Keratinocyte (primary cell): ENCODE measurements around the gene PTBP1. TPM values are rescaled to one million over a fixed set of nuclear protein-coding genes. Genes with fewer than 3 reads are reported as not detected.

Experiments
- DNase-seq: peaks from one replicate; pipeline ENCODE4 v3.0.0-alpha.2; 2011; ENCODE audit warnings: low read depth, missing footprints, low spot score
- FAIRE-seq: peaks from 2 replicates; lab custom pipeline; 2011; peaks lifted over from hg19 to GRCh38; lab: Jason Lieb, UNC
- H2AFZ ChIP-seq: 2 replicates; pipeline ENCODE4 v1.6.0; 2012; ENCODE audit warnings: low read length, control low read depth, inconsistent platforms; ENCODE audit not compliant: control insufficient read depth
- H3K27ac ChIP-seq: 2 replicates; pipeline ENCODE4 v1.5.1; 2011; ENCODE audit warnings: low read length; ENCODE audit not compliant: control insufficient read depth, insufficient read depth
- H3K27me3 ChIP-seq: 3 replicates; pipeline ENCODE4 v1.6.0; 2011; ENCODE audit warnings: low read length; ENCODE audit not compliant: control insufficient read depth, insufficient read depth; ENCODE audit errors: extremely low read depth
- H3K36me3 ChIP-seq, 2 experiments: 2 replicates in 1 of 2; 3 replicates in 1 of 2; pipeline ENCODE4 v1.5.1; 2011; ENCODE audit warnings: low read length in 2 of 2, mild to moderate bottlenecking in 1 of 2; ENCODE audit not compliant: control insufficient read depth in 2 of 2, insufficient read depth in 2 of 2; ENCODE audit errors: extremely low read depth in 1 of 2
- H3K4me1 ChIP-seq: 3 replicates; pipeline ENCODE4 v1.5.1; 2011; ENCODE audit warnings: low read length; ENCODE audit not compliant: control insufficient read depth, insufficient read depth; ENCODE audit errors: extremely low read depth
- H3K4me2 ChIP-seq: 3 replicates; pipeline ENCODE4 v1.6.0; 2011; ENCODE audit warnings: low read depth, low read length; ENCODE audit not compliant: control insufficient read depth, insufficient read depth; ENCODE audit errors: extremely low read depth
- H3K4me3 ChIP-seq, 3 experiments: fragments of 200-600 bp in 1 of 3; sonication (generic) in 1 of 3; 2 replicates in 2 of 3; 3 replicates in 1 of 3; pipeline ENCODE4 v1.5.1; 2011 to 2016; ENCODE audit warnings: low read length in 3 of 3, mild to moderate bottlenecking in 3 of 3, control low read depth in 2 of 3, inconsistent platforms in 1 of 3, low read depth in 1 of 3, mixed read lengths in 1 of 3, mixed run types in 1 of 3, moderate library complexity in 1 of 3; ENCODE audit not compliant: control insufficient read depth in 2 of 3, insufficient read depth in 2 of 3; ENCODE audit errors: extremely low read depth in 1 of 3
- H3K79me2 ChIP-seq: 2 replicates; pipeline ENCODE4 v1.6.0; 2012; ENCODE audit warnings: low read length; ENCODE audit not compliant: control insufficient read depth, insufficient read depth
- H3K9ac ChIP-seq: 3 replicates; pipeline ENCODE4 v1.6.0; 2011; ENCODE audit warnings: low read length; ENCODE audit not compliant: control insufficient read depth, insufficient read depth; ENCODE audit errors: extremely low read depth
- H3K9me1 ChIP-seq: 3 replicates; pipeline ENCODE4 v1.6.0; 2011; ENCODE audit warnings: low read length; ENCODE audit not compliant: control insufficient read depth, insufficient read depth; ENCODE audit errors: extremely low read depth
- H3K9me3 ChIP-seq: 2 replicates; pipeline ENCODE4 v1.5.1; 2012; ENCODE audit warnings: low read depth, low read length; ENCODE audit not compliant: control insufficient read depth
- H4K20me1 ChIP-seq: 3 replicates; pipeline ENCODE4 v1.6.0; 2011; ENCODE audit warnings: low read length; ENCODE audit not compliant: control insufficient read depth, insufficient read depth; ENCODE audit errors: extremely low read depth
- EZH2 ChIP-seq: IDR thresholded peaks from one replicate; pipeline ENCODE4 v1.6.1; 2012; ENCODE audit warnings: inconsistent platforms, mild to moderate bottlenecking, low read length, moderate library complexity
- dilution Hi-C: fragments of 300-500 bp; cut with MboI; formaldehyde crosslinking; loops from one replicate; pipeline ENCODE4 v1.7.0; 2020; ENCODE audit warnings: low sequenced_read_pairs; ENCODE audit not compliant: extremely low pct_ligation_motif_present
- polyA plus RNA-seq, 5 experiments: library from polyadenylated mRNA; depleted of rRNA in 3 of 5; stranded (reverse) in 3 of 5; stranded (forward) in 1 of 5; unstranded in 1 of 5; fragments of >200 nt; gene quantifications; 1 replicate in 1 of 5; 2 replicates in 3 of 5; 3 replicates in 1 of 5; pipeline versions ENCODE4 v1.2.1 to v1.2.3, GENCODE V29; 2011 to 2012; ENCODE audit warnings: missing spikeins in 2 of 5, low read depth in 1 of 5, low replicate concordance in 1 of 5
- TF ChIP-seq, protein P1 (sequence below), 3 experiments: IDR thresholded peaks in 1 of 3; conservative IDR thresholded peaks in 1 of 3; optimal IDR thresholded peaks in 1 of 3; 2 replicates in 2 of 3; 3 replicates in 1 of 3; pipeline versions ENCODE3 to v1.5.1; 2011; ENCODE audit warnings: low read length in 3 of 3, mild to moderate bottlenecking in 3 of 3, moderate library complexity in 2 of 3, control low read depth in 1 of 3, inconsistent platforms in 1 of 3; ENCODE audit not compliant: insufficient read depth in 2 of 3; ENCODE audit errors: extremely low read depth in 1 of 3

The PTBP1 gene
- polyA plus RNA-seq, 1 donor (not counting 4 experiments of a cell fraction or from before 2014, with no cell fraction given), result 117 TPM

DNA sequence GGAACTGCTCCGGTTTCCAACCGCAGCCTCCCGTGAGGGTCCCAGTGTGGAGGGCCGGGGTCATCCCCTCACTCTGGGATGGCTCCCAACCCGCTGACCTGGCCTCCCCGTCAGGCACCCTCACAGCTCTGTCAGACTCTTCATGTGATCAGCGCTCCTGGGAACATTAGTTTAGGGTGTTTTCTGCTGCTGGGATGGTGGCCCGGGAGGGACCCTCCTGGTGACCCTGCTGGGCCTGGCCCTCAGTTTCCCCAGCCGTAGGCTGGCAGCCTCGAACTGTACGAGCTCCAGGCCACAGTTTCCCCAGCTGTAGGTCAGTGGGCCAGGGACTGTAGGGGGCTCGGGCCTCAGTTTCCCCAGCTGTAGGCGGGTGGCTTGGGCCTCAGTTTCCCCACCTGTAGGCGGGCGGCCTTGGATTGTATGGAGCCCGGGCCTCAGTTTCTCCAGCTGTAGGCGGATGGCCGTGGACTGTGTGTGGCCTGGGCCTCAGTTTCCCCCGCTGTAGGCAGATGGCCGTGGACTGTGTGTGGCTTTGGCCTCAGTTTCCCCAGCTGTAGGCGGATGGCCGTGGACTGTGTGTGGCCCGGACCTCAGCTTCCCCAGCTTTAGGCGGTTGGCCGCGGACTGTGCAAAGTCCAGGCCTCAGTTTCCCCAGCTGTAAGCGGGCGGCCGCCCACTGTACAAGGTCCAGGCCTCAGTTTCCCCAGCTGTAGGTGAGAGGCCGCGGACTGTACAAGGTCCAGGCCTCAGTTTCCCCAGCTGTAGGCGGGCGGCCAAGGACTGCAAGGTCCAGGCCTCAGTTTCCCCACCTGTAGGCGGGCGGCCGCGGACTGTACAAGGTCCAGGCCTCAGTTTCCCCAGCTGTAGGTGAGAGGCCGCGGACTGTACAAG, 1.3 kb upstream of the PTBP1 start:
- dilution Hi-C loops, result no loop called here
- no peak overlapping the region for H2AFZ ChIP-seq
- no peaks in the 10 kb centered on the region for H3K9me3 ChIP-seq
- H3K4me2 ChIP-seq, result peak overlapping the region; percentile 86
- H3K27ac ChIP-seq, result no peak overlapping the region
- FAIRE-seq (no peak), DNase-seq (no peak)
- H3K4me3 ChIP-seq, result peak overlapping the region; percentile 56 to 81 (median 68)
- no peaks in the 10 kb centered on the region for H3K9me1 ChIP-seq
- H3K79me2 ChIP-seq, result peaks cover 31% of the 10 kb centered on the region
- H4K20me1 ChIP-seq, result peaks cover 26% of the 10 kb centered on the region
- H3K4me1 ChIP-seq, result peaks cover 24% of the 10 kb centered on the region
- peak overlapping the region; percentile 86 for H3K9ac ChIP-seq
- no peak for TF ChIP-seq EZH2
- H3K36me3 ChIP-seq, result peaks cover 7 to 20% of the 10 kb centered on the region in 2 experiments
- H3K27me3 ChIP-seq, result no peaks in the 10 kb centered on the region

DNA sequence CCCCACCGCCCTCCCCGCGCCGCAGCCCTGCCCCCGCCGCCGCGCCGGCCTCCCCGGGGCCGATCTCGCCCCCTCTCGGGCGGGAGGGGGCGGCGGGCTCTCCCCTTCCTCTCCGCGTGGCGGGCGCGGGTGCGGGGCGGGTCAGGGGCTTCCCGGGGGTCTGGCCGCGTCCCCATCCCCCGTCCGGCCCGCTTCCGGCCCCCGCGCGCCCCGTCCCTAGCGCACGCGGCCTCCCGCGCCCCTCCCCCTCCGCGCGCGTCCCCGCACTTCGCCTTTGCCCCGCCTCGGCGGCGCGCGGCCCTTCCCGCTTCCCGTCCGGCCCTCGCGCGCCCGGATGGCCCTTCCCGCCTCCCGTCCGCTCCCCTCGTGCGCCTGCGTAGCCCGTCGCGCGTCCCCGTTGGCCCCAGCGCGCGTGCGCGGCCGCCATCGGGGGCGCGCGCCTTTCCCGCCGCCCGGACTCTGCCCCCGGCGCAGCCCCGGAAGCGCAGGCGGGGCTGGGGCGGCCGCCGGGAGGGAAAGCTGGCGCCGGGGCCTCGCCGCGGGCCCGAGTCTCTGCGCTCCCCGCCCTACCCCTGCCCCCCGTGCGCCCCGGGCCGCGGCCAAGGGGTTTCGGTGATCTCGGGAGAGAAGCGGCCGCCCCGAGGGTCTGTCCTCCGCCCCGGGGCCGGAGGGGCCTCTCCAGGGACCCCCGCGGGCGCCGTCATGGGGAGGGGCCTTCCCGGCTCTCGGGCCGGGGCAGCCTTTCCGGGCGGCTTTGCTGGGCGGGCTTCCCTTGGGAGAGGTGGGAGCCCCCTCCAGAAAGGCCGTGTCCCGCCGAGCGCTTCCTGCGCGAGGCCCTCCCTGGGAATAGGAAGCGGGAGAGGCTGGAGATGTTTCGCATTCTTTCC, 519 bp downstream of the PTBP1 start:
- FAIRE-seq, result no peak
- H2AFZ ChIP-seq, result no peak overlapping the region
- H3K79me2 ChIP-seq, result peaks cover 49% of the 10 kb centered on the region

More for the DNA sequence above, 519 bp downstream of the PTBP1 start:
- Histone ChIP-seq H3K27ac (peak overlapping the region; percentile 70), H3K4me1 (peaks cover 32% of the 10 kb centered on the region), H3K9me3 (no peaks in the 10 kb centered on the region), H3K9me1 (no peaks in the 10 kb centered on the region), H3K36me3 (peaks cover 10 to 38% of the 10 kb centered on the region in 2 experiments), H4K20me1 (peaks cover 45% of the 10 kb centered on the region), H3K4me2 (peak overlapping the region; percentile 96), H3K4me3 (peak overlapping the region; percentile 83 to 99 (median 91)), H3K9ac (peak overlapping the region; percentile 91), H3K27me3 (no peaks in the 10 kb centered on the region)
- no peak for DNase-seq
- no peak for TF ChIP-seq EZH2
- TF ChIP-seq, protein P1, sequence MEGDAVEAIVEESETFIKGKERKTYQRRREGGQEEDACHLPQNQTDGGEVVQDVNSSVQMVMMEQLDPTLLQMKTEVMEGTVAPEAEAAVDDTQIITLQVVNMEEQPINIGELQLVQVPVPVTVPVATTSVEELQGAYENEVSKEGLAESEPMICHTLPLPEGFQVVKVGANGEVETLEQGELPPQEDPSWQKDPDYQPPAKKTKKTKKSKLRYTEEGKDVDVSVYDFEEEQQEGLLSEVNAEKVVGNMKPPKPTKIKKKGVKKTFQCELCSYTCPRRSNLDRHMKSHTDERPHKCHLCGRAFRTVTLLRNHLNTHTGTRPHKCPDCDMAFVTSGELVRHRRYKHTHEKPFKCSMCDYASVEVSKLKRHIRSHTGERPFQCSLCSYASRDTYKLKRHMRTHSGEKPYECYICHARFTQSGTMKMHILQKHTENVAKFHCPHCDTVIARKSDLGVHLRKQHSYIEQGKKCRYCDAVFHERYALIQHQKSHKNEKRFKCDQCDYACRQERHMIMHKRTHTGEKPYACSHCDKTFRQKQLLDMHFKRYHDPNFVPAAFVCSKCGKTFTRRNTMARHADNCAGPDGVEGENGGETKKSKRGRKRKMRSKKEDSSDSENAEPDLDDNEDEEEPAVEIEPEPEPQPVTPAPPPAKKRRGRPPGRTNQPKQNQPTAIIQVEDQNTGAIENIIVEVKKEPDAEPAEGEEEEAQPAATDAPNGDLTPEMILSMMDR (optimal IDR thresholded peaks at IDR 0.05 in 1 of 3, IDR thresholded peaks at IDR 0.05 in 1 of 3, conservative IDR thresholded peaks at IDR 0.05 in 1 of 3; ENCODE audit: extremely low read depth in 1 of 3, insufficient read depth in 2 of 3, low read length in 3 of 3), result no peak
- dilution Hi-C loops, result no loop called here
